Muscle layer of colon (tissue), 2 donors: ENCODE data around the gene NKX1-1.

Experiments
- H3K27ac ChIP-seq: one replicate; pipeline ENCODE4 v1.7.0; 2013; ENCODE audit warnings: low read depth, mild to moderate bottlenecking, low read length, moderate library complexity
- H3K27me3 ChIP-seq, 2 donors: one replicate each; pipeline ENCODE4 v1.7.0; 2013; ENCODE audit warnings: low read length in 2 of 2, mild to moderate bottlenecking in 2 of 2; ENCODE audit not compliant: insufficient read depth in 2 of 2, control insufficient read depth in 1 of 2
- H3K36me3 ChIP-seq: one replicate; pipeline ENCODE4 v1.7.0; 2013; ENCODE audit warnings: mild to moderate bottlenecking, low read length; ENCODE audit not compliant: insufficient read depth
- H3K4me1 ChIP-seq: one replicate; pipeline ENCODE4 v1.7.0; 2013; ENCODE audit warnings: mild to moderate bottlenecking, low read length; ENCODE audit not compliant: insufficient read depth
- H3K4me3 ChIP-seq, 2 donors: one replicate each; pipeline ENCODE4 v1.7.0; 2013; ENCODE audit warnings: low read length in 2 of 2, low read depth in 1 of 2, mild to moderate bottlenecking in 1 of 2, moderate library complexity in 1 of 2
- H3K9ac ChIP-seq: one replicate; pipeline ENCODE4 v1.7.0; 2013; ENCODE audit warnings: low read length
- H3K9me3 ChIP-seq: one replicate; pipeline ENCODE4 v1.7.0; 2013; ENCODE audit warnings: mild to moderate bottlenecking, low read length
- donor health status: abdominal sarcoma.
- donor health status: Adenocarcinoma of cecum.

The NKX1-1 gene

DNA sequence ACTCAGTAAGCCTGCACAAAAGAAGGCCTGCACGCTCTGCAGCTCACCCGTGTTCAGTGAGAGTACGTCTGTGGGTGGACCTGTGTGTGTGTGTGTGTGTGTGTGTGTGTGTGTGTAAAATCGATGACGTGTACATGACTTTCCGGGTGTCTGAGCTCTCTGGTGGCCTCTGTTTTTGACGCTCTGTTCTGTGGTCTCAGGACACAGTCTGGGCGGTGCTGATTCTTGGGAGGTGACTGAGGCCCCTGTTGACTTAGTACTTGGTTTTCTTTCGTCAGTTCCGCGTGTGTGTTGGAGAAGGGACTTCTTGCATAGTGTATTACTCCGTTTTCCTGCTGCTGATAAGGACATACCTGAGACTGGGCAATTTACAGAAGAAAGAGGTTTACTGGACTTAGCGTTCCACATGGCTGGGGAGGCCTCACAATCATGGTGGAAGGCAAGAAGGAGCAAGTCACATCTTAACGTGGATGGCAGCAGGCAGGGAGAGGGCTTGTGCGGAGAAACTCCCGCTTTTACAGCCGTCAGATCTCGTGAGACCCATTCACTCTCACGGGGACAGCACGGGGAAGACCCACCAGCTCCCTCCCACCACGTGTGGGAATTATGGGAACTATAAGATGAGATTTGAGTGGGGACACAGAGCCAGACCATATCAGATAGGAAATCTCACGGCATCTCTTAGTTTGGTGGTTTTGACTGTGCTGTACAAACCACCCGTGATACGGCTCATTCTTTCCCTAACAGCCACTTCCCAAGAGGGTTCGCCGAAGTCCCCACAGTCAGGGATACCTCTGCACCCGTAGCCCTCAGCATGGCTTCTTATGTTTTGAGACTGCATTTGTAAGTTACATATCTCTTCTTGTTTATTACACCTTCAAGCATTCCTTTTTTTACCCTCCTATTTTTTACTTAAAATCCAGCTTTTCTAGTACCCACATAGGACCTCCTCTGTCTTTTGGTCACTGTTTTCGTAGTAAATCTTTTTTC, 34.8 kb downstream of the NKX1-1 start:
- Histone ChIP-seq H3K27ac (no peak overlapping the region), H3K4me3 (no peak overlapping the region), H3K9me3 (no peaks in the 10 kb centered on the region), H3K9ac (no peak overlapping the region), H3K27me3 (no peaks in the 10 kb centered on the region), H3K36me3 (peaks cover 14% of the 10 kb centered on the region), H3K4me1 (no peaks in the 10 kb centered on the region)

DNA sequence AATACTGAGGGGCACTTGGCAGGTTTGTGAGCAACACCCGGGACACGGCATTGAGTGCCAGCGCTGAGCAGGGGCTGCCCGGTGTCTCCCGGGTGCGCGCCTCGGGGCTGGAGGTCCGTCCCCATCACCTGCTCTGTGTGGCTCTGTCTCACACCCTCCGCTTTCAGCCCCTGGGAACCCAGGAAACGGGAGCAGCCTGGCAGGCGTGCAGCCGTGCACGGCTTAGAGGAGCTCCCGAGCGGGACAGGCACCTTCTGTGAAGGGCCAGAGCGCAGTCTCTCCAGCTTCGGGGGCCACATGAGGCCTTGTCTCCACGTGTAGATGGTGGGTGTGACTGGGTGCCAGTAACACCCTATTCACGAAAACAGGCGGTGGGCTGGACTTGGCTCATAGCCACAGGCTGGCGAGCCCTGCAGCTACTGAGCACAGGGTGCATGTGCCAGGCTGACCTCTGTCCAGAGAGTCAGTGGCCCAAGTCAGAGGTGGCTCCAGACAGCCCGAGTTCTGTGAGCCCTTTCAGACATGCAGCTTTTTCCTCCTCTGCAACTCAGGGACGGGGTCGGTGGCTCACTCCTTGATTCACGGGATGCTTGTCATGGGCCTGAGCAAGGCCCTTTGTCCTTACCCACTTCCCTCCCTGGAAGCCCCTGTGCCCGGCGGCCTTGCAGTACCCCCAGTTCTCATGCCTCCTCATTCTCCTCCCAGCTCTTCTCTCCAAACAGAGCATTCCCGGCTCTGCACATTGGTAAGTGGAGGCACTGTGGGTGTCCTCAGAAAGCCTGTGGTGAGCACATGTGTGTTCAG, 35.7 kb downstream of the NKX1-1 start:
- H3K4me3 ChIP-seq = no peak overlapping the region
- H3K27me3 ChIP-seq = no peaks in the 10 kb centered on the region
- H3K4me1 ChIP-seq = no peaks in the 10 kb centered on the region
- no peaks in the 10 kb centered on the region for H3K9me3 ChIP-seq
- H3K9ac ChIP-seq = no peak overlapping the region
- H3K36me3 ChIP-seq = peaks cover 16% of the 10 kb centered on the region
- H3K27ac ChIP-seq = no peak overlapping the region

DNA sequence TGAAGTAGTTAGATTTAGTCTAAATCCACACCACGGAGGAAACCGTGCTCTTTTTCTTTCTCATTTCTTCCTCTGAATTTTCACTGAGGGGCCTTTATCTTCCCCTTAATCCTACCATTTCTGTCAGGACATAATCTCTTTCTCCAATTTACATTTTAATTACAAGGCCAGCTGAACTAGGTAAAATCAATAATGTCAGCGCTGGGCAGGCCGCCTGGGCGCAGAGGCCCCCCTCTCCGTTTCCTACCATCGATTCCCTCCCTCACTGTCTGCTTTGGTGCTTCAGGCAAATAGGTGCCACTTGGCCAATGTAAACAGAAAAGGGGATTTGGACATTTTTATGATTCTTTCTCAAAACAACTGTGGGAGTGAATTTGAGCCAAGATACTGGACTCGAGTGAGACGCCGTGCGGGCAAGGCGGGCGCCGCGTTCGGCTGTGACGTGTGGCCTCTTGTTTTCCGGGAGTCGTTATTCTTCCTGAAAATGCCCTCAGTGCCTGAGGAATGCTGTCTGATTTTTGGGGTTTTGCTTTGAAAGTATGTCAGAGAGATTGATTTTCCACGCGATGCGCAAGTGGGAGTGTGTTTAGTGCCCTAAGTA, 36.7 kb downstream of the NKX1-1 start:
- Histone ChIP-seq H3K27me3 (no peaks in the 10 kb centered on the region), H3K4me3 (no peak overlapping the region), H3K9ac (no peak overlapping the region), H3K27ac (no peak overlapping the region), H3K9me3 (no peaks in the 10 kb centered on the region), H3K36me3 (peaks cover 14% of the 10 kb centered on the region), H3K4me1 (no peaks in the 10 kb centered on the region)

DNA sequence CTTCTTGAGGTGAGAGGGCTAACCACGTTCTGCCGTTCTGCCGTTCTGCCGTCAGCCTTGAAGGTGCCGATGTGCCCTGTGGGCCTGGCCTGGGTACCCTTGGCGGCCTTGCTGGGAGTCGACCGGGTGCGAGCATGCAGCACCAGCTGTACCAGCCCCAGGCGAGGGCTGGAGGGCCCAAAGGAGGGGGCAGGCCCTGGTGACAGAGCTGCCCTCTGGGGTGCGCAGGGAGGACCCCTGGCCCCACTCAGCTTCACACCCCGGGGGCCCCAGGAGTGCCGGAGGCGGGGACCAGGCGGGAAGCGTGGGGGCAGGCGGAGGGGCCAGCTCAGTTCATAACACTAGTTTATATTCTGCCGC, 37.2 kb downstream of the NKX1-1 start:
- no peak overlapping the region for H3K4me3 ChIP-seq
- no peaks in the 10 kb centered on the region for H3K27me3 ChIP-seq
- H3K36me3 ChIP-seq = peaks cover 14% of the 10 kb centered on the region
- H3K9me3 ChIP-seq = no peaks in the 10 kb centered on the region
- H3K9ac ChIP-seq = no peak overlapping the region
- H3K4me1 ChIP-seq = no peaks in the 10 kb centered on the region
- H3K27ac ChIP-seq = no peak overlapping the region

DNA sequence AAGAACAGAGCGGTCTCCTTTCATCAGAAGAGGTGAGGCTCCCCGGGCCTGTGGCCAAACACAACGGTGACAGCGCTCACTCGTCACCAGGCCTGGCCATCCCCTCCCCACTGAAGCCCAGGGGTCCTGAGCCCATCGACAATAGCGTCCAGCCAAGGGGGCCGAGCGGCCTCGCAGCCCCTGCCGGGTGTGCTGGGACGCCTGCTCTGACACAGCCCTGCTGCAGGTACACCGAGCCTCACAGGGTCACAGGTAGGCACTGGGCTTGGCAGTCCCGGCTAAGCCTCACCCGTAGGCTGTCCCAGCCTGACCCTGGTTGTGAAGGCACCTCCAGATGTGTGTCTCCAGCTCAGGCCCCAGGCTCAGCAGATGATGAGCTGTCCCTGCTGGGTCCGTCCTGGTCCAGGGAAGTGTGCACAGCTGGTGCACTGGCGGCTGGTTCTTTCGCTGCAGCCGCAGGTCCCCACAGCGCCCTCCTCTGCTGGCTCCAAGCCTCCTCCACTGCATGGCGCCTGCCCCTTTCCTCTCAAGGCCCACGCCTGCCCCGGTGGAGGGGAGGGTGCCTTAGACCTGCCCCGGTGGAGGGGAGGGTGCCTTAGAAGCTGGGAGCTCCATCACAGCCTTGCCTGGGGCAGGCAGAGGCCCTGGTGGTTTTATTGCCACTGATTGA, 37.7 kb downstream of the NKX1-1 start:
- Histone ChIP-seq H3K4me1 (no peaks in the 10 kb centered on the region), H3K9ac (no peak overlapping the region), H3K9me3 (no peaks in the 10 kb centered on the region), H3K36me3 (peaks cover 16% of the 10 kb centered on the region), H3K27me3 (no peaks in the 10 kb centered on the region), H3K4me3 (no peak overlapping the region), H3K27ac (no peak overlapping the region)

DNA sequence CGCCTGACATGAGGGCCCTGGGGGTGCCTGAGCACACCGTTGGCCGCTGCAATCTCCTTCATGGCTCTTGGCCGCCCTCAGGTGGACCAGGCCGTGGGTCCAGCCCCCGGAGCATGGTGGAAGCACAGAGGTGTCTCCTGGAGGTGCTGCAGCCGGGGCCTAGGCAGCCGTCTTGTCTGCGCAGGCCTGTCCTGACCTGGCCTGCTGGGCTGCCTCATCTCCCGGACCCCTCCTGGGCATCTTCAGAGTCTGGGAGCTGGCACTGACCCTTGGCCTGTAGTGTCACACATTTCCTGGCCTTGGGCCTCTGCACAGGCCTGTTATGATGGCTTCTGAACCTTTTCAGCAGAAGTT, 38.3 kb downstream of the NKX1-1 start:
- Histone ChIP-seq H3K27ac (no peak overlapping the region), H3K4me3 (no peak overlapping the region), H3K4me1 (no peaks in the 10 kb centered on the region), H3K36me3 (peaks cover 18% of the 10 kb centered on the region), H3K9me3 (no peaks in the 10 kb centered on the region), H3K9ac (no peak overlapping the region), H3K27me3 (no peaks in the 10 kb centered on the region)

DNA sequence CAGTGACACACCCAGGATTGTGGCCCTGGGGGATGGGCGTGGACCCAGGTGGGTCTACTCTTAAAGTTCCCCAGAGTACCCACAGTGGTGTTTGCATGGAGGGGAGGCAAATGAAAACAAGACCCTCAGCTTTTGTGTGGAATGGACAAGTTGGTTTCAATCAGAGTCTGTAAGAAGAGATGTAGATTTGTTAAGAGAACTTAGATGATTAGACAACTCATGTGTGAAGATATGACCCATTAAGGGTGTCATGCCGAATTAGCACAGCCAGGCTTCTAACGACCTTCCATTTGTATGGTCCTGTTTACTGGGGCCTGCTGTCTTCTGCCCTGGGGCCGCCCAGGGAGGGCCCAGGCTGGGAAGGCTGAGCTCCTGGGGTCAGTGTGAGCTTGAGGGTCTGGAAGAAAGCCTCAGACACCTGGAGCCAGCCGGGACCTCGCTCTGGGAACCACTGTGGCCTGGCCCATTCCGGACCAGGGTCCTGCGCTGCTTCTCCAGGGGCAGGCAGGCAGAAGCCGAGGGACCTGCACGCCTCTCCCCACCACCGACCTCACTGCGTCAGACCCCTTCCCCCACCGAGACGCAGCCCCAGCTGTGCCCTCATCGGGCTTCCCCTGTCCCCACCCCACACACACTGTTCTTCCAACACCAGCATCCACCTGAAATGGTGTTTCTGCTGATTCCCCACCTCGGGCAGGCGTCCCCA, 38.9 kb downstream of the NKX1-1 start:
- Histone ChIP-seq H3K27me3 (no peaks in the 10 kb centered on the region), H3K4me3 (no peak overlapping the region), H3K9me3 (no peaks in the 10 kb centered on the region), H3K36me3 (peaks cover 18% of the 10 kb centered on the region), H3K9ac (no peak overlapping the region), H3K4me1 (no peaks in the 10 kb centered on the region), H3K27ac (no peak overlapping the region)

DNA sequence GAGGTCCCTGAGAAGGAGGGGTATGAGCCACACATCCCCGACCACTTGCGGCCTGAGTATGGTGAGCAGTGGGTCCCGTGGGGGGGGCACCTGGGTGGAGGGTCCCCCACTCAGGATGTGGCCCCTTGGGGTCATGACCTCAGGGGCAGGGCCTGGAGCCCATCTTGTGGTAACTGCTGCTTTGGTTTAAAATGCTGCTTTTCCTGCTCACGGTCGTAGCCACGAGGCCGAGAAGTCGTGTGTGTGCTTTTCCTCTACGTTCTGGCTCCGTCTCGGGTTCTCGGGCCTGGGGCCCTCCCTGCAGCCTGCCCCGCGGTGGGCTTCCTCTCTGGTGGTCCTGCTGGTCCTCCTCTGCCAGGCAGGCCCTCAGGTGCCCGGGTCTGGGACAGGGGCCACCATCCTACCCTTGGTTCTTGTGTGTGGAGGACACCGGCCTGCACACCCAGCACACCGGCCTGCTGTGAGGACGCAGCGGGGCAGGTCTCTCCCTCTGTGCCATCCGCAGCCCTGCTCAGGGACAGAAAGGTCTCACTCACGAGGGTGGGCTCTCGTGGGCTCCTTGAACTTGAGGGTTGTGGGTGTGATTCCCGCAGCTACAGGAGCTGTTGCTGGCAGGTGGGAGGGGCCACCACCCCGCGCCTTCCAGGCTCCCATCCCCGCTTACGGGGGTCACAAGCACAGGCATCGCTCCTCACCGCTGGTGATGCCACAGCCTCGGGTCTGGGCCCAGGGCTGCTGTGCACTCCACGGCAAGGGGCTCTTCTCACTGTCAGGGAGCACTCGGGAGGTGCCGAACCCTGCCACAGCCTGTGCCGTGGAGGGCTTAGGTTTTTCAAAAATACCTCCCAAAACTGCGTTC, 39.6 kb downstream of the NKX1-1 start:
- H3K4me1 ChIP-seq = no peaks in the 10 kb centered on the region
- no peak overlapping the region for H3K27ac ChIP-seq
- H3K4me3 ChIP-seq = no peak overlapping the region
- peaks cover 18% of the 10 kb centered on the region for H3K36me3 ChIP-seq
- no peak overlapping the region for H3K9ac ChIP-seq
- H3K9me3 ChIP-seq = no peaks in the 10 kb centered on the region
- no peaks in the 10 kb centered on the region for H3K27me3 ChIP-seq

DNA sequence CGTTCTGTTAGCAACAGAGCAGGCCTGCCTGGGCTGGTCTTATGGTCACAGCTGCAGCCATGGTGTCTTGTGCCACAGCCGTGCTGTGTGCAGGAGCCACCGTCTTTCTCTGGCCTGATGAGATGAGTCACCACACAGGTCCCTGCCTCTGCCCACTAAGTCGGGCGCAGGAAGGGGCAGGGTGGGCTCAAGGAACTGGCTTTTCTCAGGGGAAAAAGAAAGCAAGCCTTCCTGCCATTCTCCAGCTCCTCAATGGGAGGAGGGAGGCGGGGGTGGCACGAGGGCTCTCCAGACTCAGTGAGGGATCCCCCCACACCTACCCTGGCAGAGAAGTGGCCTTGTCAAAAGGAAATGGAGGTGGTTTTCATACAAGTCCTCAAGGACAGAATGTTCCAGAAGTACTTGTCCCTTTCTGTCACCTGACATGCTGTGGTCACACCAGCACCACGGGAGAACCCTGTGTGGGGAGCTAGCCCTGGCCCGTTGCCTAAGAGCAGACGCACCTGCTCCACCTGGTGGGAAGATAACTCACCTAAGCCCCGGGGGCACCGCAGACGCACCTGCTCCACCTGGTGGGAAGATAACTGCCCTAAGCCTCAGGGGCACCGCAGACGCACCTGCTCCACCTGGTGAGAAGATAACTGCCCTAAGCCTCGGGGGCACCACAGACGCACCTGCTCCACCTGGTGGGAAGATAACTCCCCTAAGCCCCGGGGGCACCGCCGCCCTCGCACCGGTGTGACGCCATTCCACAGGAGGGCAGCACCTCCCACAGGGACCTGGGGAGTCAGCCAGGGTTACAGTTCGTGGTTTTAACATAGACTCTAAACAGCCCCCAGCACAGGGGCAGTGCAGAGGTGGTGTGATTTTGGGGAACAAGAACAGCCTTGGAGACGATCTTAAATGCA, 40.7 kb downstream of the NKX1-1 start:
- Histone ChIP-seq H3K9ac (no peak overlapping the region), H3K4me3 (no peak overlapping the region), H3K27me3 (no peaks in the 10 kb centered on the region), H3K27ac (no peak overlapping the region), H3K4me1 (no peaks in the 10 kb centered on the region), H3K36me3 (peaks cover 21% of the 10 kb centered on the region), H3K9me3 (no peaks in the 10 kb centered on the region)
